Osteocyte (in vitro differentiated cells): ENCODE measurements around the gene LTF. TPM values are rescaled to one million over a fixed set of nuclear protein-coding genes. Genes with fewer than 3 reads are reported as not detected.
"Not testable (repeated sequence)": the region's sequence is repeated elsewhere in the genome, so short reads cannot be mapped to it uniquely, and the experiment has no call there.

Experiments used
- DNase-seq: peaks from one replicate; pipeline ENCODE4 v3.0.0; 2021; ENCODE audit warnings: mixed read lengths; ENCODE audit not compliant: unreplicated experiment; ENCODE audit errors: extremely low spot score
- H3K27ac Mint-ChIP-seq: one replicate; pipeline ENCODE4 v1.8.0; 2021; ENCODE audit warnings: mild to moderate bottlenecking, mixed read lengths; ENCODE audit not compliant: unreplicated experiment
- H3K27me3 Mint-ChIP-seq: one replicate; pipeline ENCODE4 v1.8.0; 2021; ENCODE audit warnings: mixed read lengths; ENCODE audit not compliant: unreplicated experiment
- H3K36me3 Mint-ChIP-seq: one replicate; pipeline ENCODE4 v1.8.0; 2021; ENCODE audit warnings: mixed read lengths; ENCODE audit not compliant: unreplicated experiment
- H3K4me1 Mint-ChIP-seq: one replicate; pipeline ENCODE4 v1.8.0; 2021; ENCODE audit warnings: mixed read lengths; ENCODE audit not compliant: unreplicated experiment
- H3K4me3 Mint-ChIP-seq: one replicate; pipeline ENCODE4 v1.8.0; 2021; ENCODE audit warnings: mild to moderate bottlenecking, moderate library complexity, mixed read lengths; ENCODE audit not compliant: unreplicated experiment
- H3K9me3 Mint-ChIP-seq: one replicate; pipeline ENCODE4 v1.8.0; 2021; ENCODE audit warnings: mixed read lengths; ENCODE audit not compliant: unreplicated experiment
- CTCF ChIP-seq: fragments of 200-600 bp; sonication (generic); IDR thresholded peaks from 2 replicates; pipeline ENCODE4 v1.5.0; 2021; ENCODE audit warnings: antibody characterized with exemption, mild to moderate bottlenecking, moderate library complexity
- total RNA-seq: library from RNA; stranded (reverse); gene quantifications from 2 replicates; pipeline ENCODE4 v1.2.1, GENCODE V29; 2021

LTF gene
- total RNA-seq, 1 donor from 2014 or later, result not detected

DNA sequence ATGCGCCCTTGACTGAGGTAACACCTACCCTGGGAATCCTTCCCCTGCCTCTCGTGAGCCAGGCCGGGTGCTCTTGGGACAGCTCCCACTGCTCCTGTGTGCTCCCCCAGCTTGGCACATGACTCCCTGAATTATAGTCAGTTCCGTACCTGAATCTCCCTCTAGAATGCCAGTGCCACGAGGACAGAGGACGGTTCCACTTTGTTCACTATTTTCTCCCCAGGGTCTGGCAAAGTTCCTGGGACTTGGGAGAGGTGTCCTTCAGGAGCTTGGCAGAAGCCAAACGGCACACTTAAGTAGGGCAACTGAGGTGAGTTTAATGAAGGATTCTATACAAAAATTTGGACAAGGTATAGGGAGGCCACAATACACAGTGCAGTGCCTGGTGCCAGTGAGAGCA, 67.6 kb downstream of the LTF start:
- Mint-ChIP-seq H3K4me3 (no peak overlapping the region), H3K27me3 (peaks cover 15% of the 10 kb centered on the region), H3K27ac (no peak overlapping the region), H3K9me3 (peaks cover 4% of the 10 kb centered on the region), H3K36me3 (no peaks in the 10 kb centered on the region), H3K4me1 (no peaks in the 10 kb centered on the region)
- DNase-seq, result no peak
- no peak for TF ChIP-seq CTCF

DNA sequence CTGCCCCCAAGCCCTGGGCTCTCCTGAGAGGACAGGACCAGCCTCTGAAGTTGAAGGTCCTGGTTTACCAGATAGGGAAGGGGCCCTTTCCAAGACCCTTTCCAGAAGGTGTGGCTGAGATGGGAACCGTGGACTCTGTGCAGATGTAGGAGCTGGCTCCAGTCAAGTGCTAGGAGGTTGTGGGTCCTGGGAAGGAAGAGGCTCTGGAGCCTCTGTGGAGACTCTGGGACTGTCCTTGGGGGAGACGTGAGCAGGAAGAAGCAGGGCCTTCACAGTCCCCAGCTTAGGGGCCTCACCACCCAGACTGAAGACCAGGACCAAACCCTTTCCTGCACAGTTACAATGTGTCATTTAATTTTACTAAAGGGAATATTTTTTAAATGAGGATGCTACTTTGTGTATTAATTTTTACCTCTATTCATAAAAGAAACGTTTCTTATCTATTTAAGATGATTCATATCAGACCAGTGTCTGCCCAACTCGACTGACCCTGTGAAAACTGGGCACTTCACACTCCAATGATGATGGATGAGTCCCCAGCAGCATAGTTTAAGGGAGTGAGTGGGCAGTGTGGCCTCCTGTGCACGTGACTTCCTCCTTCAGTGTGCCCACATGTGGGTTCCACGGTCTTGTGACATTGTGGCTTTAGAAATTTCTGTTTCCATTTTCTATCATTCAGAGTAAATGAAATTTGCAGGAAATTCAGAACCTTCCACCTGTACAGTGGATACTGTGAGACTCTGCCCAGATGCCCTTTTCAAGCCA, 68.8 kb downstream of the LTF start:
- no peak overlapping the region for H3K27ac Mint-ChIP-seq
- no peaks in the 10 kb centered on the region for H3K36me3 Mint-ChIP-seq
- H3K4me3 Mint-ChIP-seq, result no peak overlapping the region
- H3K9me3 Mint-ChIP-seq, result peaks cover 4% of the 10 kb centered on the region
- no peak for TF ChIP-seq CTCF
- H3K27me3 Mint-ChIP-seq, result peaks cover 15% of the 10 kb centered on the region
- no peaks in the 10 kb centered on the region for H3K4me1 Mint-ChIP-seq
- no peak for DNase-seq

DNA sequence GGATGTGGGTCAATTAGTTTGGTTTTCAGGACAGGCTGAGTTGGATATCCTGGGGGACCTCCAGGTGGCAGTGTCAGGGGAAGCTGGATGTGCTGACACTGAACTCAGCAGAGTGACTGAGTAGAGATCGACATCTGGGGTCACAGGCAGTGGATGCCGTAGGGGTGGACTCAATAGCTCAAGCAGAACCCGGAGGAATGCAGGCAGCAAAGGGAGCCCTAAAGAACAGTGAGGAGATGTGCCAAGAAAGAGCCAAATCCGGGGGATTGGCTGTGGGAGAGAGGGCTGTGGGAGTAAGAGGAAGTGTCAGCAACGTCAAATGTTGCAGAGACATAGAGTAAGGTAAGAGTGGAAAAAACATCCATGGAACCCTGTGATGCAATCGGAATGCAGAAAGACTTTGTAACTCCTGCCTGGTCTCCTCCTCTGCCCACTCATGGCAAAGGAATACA, 69.5 kb downstream of the LTF start:
- no peak for TF ChIP-seq CTCF
- peaks cover 4% of the 10 kb centered on the region for H3K9me3 Mint-ChIP-seq
- no peaks in the 10 kb centered on the region for H3K4me1 Mint-ChIP-seq
- no peak for DNase-seq
- H3K27ac Mint-ChIP-seq, result no peak overlapping the region
- H3K4me3 Mint-ChIP-seq, result no peak overlapping the region
- peaks cover 15% of the 10 kb centered on the region for H3K27me3 Mint-ChIP-seq
- H3K36me3 Mint-ChIP-seq, result no peaks in the 10 kb centered on the region

DNA sequence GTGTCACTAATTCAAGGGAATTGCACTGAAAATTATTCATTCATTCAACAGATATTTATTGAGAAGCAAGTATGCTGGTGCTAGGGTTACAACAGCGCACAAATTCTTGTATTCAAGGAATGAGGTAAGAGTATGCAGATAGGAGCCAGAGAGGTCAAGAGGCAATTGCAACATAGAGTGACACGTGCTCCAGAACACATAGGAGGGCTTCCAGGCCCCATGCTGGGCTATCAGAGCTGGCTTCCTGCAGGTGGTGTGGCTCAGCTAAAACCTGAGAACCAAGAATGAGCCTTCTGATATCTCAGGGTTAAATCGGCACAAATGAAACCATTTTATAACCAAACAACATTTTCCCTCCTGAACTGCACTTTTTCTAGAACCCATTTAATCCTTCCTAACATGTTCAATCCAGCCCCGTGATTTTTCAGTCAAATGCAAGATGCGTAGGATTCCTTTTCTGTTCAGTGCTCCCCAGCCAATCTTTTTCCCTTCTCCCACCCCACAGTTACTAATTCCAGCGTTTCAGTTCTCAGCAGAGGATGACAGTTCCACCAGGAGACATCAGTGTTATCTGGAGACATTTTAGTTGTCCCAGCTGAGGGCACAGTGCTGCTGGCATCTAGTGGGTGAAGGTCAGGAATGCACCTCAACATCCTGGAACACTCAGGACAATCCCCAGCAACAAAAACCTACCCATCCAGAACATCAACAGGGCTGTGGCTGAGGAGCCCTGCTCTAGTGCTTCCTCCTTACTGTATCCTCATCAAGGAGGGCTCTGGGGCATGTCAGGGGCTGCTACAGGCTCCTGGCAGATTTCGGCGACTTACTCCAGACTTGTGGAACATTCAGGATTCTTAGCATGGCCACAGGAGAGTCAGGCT, 70.9 kb downstream of the LTF start:
- Mint-ChIP-seq H3K27me3 (peaks cover 15% of the 10 kb centered on the region), H3K4me1 (no peaks in the 10 kb centered on the region), H3K4me3 (no peak overlapping the region), H3K27ac (no peak overlapping the region), H3K9me3 (peaks cover 4% of the 10 kb centered on the region), H3K36me3 (no peaks in the 10 kb centered on the region)
- TF ChIP-seq CTCF, result no peak
- no peak for DNase-seq

DNA sequence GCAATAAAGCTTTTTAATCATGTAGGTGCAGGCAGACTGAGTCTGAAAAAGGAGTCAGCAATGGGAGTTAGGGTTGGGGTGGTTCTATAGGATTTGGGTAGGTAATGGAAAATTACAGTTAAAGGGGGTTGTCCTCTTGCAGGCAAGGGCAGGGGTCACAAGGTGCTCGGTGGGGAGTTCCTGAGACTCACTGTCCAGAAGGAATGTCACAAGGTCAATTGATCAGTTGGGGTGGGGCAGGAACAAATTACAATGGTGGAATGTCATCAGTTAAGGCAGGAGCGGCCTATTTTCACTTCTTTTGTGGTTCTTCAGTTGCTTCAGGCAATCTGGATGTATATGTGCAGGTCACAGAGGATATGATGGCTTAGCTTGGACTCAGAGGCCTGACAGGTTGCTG, 71.7 kb downstream of the LTF start:
- Mint-ChIP-seq H3K4me1 (no peaks in the 10 kb centered on the region), H3K27me3 (peaks cover 15% of the 10 kb centered on the region), H3K4me3 (no peak overlapping the region), H3K27ac (no peak overlapping the region), H3K9me3 (peaks cover 4% of the 10 kb centered on the region), H3K36me3 (no peaks in the 10 kb centered on the region)
- DNase-seq, result no peak
- TF ChIP-seq CTCF, result no peak

DNA sequence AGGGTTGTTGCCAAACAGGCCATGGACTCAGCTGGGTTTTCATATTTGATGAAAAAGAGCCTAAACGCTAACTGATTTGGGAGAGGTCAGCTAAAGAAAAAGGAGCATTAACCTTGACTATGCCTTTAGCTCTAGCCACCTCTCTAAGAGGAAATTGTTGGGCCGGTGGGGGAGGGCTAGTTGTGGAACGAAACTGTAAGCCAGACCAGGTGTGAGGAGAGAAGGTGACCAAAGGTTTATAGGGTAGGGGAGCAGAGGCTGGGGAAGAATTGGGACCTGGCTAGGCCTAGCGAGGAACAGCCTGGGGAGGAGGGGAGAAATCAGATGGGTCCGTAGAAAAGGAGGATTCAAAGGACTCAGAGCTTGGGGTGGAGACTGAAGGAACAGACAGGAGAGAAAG, 73.2 kb downstream of the LTF start:
- not testable (repeated sequence) for DNase-seq, H3K4me3 Mint-ChIP-seq, H3K36me3 Mint-ChIP-seq, H3K4me1 Mint-ChIP-seq, H3K27ac Mint-ChIP-seq, H3K9me3 Mint-ChIP-seq
- peaks cover 13% of the 10 kb centered on the region for H3K27me3 Mint-ChIP-seq
